Loucy (cell line): ENCODE results near the gene ALKAL2.

Source experiments
- H2AFZ ChIP-seq: fragments of 200-600 bp; sonication (generic); 2 replicates; pipeline ENCODE4 v1.6.0; 2016; ENCODE audit warnings: antibody characterized with exemption, mild to moderate bottlenecking, low read length, moderate library complexity
- H3F3A ChIP-seq: fragments of 200-600 bp; 2 replicates; pipeline ENCODE4 v1.6.0; 2016; ENCODE audit warnings: antibody characterized with exemption, low read depth, mild to moderate bottlenecking
- H3K27me3 ChIP-seq: fragments of 200-600 bp; sonication (generic); 2 replicates; pipeline ENCODE4 v1.6.1; 2014; ENCODE audit warnings: low read length, mild to moderate bottlenecking; ENCODE audit not compliant: insufficient read depth, poor library complexity, severe bottlenecking
- H3K36me3 ChIP-seq: fragments of 200-600 bp; sonication (generic); 2 replicates; pipeline ENCODE4 v1.6.1; 2016; ENCODE audit warnings: low read length; ENCODE audit not compliant: insufficient read depth
- H3K4me1 ChIP-seq: fragments of 200-600 bp; sonication (generic); 2 replicates; pipeline ENCODE4 v1.5.1; 2014; ENCODE audit warnings: low read length, mild to moderate bottlenecking; ENCODE audit not compliant: insufficient read depth, poor library complexity, severe bottlenecking
- H3K4me2 ChIP-seq: fragments of 200-600 bp; sonication (generic); 2 replicates; pipeline ENCODE4 v1.6.0; 2014; ENCODE audit warnings: antibody characterized with exemption, low read length, low read depth, mild to moderate bottlenecking; ENCODE audit not compliant: poor library complexity, severe bottlenecking
- H3K4me3 ChIP-seq: fragments of 200-600 bp; sonication (generic); 2 replicates; pipeline ENCODE4 v1.5.1; 2014; ENCODE audit warnings: low read length, mild to moderate bottlenecking, mixed read lengths; ENCODE audit not compliant: poor library complexity, severe bottlenecking
- H3K79me2 ChIP-seq: fragments of 200-600 bp; sonication (generic); 2 replicates; pipeline ENCODE4 v1.6.1; 2014; ENCODE audit warnings: low read length; ENCODE audit not compliant: insufficient read depth
- H3K9ac ChIP-seq: fragments of 200-600 bp; sonication (generic); 2 replicates; pipeline ENCODE4 v1.6.0; 2014; ENCODE audit warnings: mild to moderate bottlenecking, low read depth, low read length, moderate library complexity; ENCODE audit not compliant: poor library complexity, severe bottlenecking
- H3K9me2 ChIP-seq: fragments of 200-600 bp; sonication (generic); replicated peaks from 2 replicates; pipeline ENCODE4 v1.6.1; 2016; ENCODE audit warnings: low read depth, low read length, mixed read lengths
- H3K9me3 ChIP-seq: fragments of 200-600 bp; sonication (generic); 2 replicates; pipeline ENCODE4 v1.6.1; 2014; ENCODE audit warnings: mild to moderate bottlenecking, antibody characterized with exemption, low read length, low read depth; ENCODE audit not compliant: insufficient read depth
- H4K20me1 ChIP-seq: fragments of 200-600 bp; sonication (generic); 2 replicates; pipeline ENCODE4 v1.6.0; 2014; ENCODE audit warnings: antibody characterized with exemption, low read length, mild to moderate bottlenecking; ENCODE audit not compliant: insufficient read depth, poor library complexity, severe bottlenecking
- CTCF ChIP-seq: fragments of 200-600 bp; sonication (generic); conservative IDR thresholded peaks from 2 replicates; pipeline ENCODE4 v1.5.1; 2014; ENCODE audit warnings: mild to moderate bottlenecking, antibody characterized with exemption, low read length
- EZH2phosphoT487 ChIP-seq: fragments of 200-600 bp; IDR thresholded peaks from 2 replicates; pipeline ENCODE4 v1.6.1; 2018; ENCODE audit warnings: antibody characterized with exemption, mild to moderate bottlenecking, moderate library complexity, borderline replicate concordance

The ALKAL2 gene

GRCh38 chr2:252001-252602, 35.8 kb downstream of the ALKAL2 start:
- H3K4me3 ChIP-seq: no peak overlapping the region
- H3K9ac ChIP-seq: no peak overlapping the region
- H3K79me2 ChIP-seq: no peaks in the 10 kb centered on the region
- H3F3A ChIP-seq: no peaks in the 10 kb centered on the region
- H3K9me3 ChIP-seq: no peaks in the 10 kb centered on the region
- H3K4me1 ChIP-seq: peaks cover 3% of the 10 kb centered on the region
- TF ChIP-seq CTCF (no peak), EZH2phosphoT487 (no peak)
- no peaks in the 10 kb centered on the region for H4K20me1 ChIP-seq
- H2AFZ ChIP-seq: no peak overlapping the region
- H3K4me2 ChIP-seq: no peak overlapping the region
- no peaks in the 10 kb centered on the region for H3K9me2 ChIP-seq
- H3K36me3 ChIP-seq: no peaks in the 10 kb centered on the region
- H3K27me3 ChIP-seq: no peaks in the 10 kb centered on the region

DNA sequence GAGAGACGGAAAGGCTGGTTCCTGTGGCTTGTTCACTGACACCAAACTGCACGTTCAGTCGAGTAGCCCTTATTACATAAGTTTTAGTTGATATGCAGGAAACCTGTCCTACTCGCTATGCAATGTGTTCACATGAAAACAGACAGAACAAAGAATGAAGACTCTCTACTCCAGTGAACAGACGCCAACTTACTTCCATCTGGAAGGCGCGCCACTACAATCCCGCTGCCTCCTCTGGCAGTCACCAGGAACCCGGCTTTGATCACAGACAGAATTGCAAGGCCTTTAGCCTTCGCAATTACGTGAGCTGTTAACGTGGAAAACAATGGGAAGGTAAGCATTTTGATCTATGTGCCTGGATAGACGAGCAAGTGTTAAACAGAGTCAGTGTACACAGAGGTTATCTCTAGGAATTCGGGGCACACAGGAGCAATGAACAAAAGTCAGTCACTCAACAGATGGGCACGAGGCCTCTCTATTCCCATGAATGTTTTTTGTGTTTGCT, 38.3 kb downstream of the ALKAL2 start:
- H3K9me2 ChIP-seq: no peaks in the 10 kb centered on the region
- H3K4me2 ChIP-seq: no peak overlapping the region
- no peaks in the 10 kb centered on the region for H3K9me3 ChIP-seq
- H2AFZ ChIP-seq: no peak overlapping the region
- H3K27me3 ChIP-seq: no peaks in the 10 kb centered on the region
- TF ChIP-seq EZH2phosphoT487 (no peak), CTCF (no peak)
- H3K79me2 ChIP-seq: no peaks in the 10 kb centered on the region
- no peaks in the 10 kb centered on the region for H3F3A ChIP-seq
- H4K20me1 ChIP-seq: no peaks in the 10 kb centered on the region
- H3K9ac ChIP-seq: no peak overlapping the region
- peaks cover 7% of the 10 kb centered on the region for H3K4me1 ChIP-seq
- no peak overlapping the region for H3K4me3 ChIP-seq
- H3K36me3 ChIP-seq: no peaks in the 10 kb centered on the region

DNA sequence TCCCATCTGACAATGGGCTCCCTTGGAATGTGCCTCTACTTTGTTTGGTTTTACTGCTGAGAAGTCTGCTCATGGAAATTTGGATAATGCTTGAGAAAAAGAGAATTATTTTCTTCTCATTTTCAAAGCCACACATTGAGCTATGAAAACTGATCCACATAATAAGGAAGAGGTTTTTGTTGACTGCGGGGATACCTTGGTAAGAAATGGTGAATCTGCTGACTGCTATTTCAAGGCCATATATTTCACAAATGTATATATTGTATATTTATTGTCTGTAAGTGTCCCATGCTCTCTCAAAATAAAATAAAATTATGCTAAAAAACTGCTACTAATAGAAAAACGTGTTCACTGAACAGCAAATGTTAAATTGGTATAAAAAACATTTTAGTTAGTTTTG, 39.2 kb downstream of the ALKAL2 start:
- Histone ChIP-seq H3K79me2 (no peaks in the 10 kb centered on the region), H3K4me3 (no peak overlapping the region), H4K20me1 (no peaks in the 10 kb centered on the region), H3K9me3 (no peaks in the 10 kb centered on the region), H3K27me3 (no peaks in the 10 kb centered on the region), H3K9ac (no peak overlapping the region), H3K36me3 (no peaks in the 10 kb centered on the region), H3K9me2 (no peaks in the 10 kb centered on the region), H3F3A (no peaks in the 10 kb centered on the region), H3K4me1 (peaks cover 7% of the 10 kb centered on the region), H2AFZ (no peak overlapping the region), H3K4me2 (no peak overlapping the region)
- TF ChIP-seq CTCF: no peak
- TF ChIP-seq EZH2phosphoT487: no peak
